Keratinocyte (primary cell): ENCODE measurements around the gene PSMB1. TPM values are rescaled to one million over a fixed set of nuclear protein-coding genes. Genes with fewer than 3 reads are reported as not detected.

Experiments
- DNase-seq: peaks from one replicate; pipeline ENCODE4 v3.0.0-alpha.2; 2011; ENCODE audit warnings: low read depth, missing footprints, low spot score
- FAIRE-seq: peaks from 2 replicates; lab custom pipeline; 2011; peaks lifted over from hg19 to GRCh38; lab: Jason Lieb, UNC
- H2AFZ ChIP-seq: 2 replicates; pipeline ENCODE4 v1.6.0; 2012; ENCODE audit warnings: low read length, control low read depth, inconsistent platforms; ENCODE audit not compliant: control insufficient read depth
- H3K27ac ChIP-seq: 2 replicates; pipeline ENCODE4 v1.5.1; 2011; ENCODE audit warnings: low read length; ENCODE audit not compliant: control insufficient read depth, insufficient read depth
- H3K27me3 ChIP-seq: 3 replicates; pipeline ENCODE4 v1.6.0; 2011; ENCODE audit warnings: low read length; ENCODE audit not compliant: control insufficient read depth, insufficient read depth; ENCODE audit errors: extremely low read depth
- H3K36me3 ChIP-seq, 2 experiments: 2 replicates in 1 of 2; 3 replicates in 1 of 2; pipeline ENCODE4 v1.5.1; 2011; ENCODE audit warnings: low read length in 2 of 2, mild to moderate bottlenecking in 1 of 2; ENCODE audit not compliant: control insufficient read depth in 2 of 2, insufficient read depth in 2 of 2; ENCODE audit errors: extremely low read depth in 1 of 2
- H3K4me1 ChIP-seq: 3 replicates; pipeline ENCODE4 v1.5.1; 2011; ENCODE audit warnings: low read length; ENCODE audit not compliant: control insufficient read depth, insufficient read depth; ENCODE audit errors: extremely low read depth
- H3K4me2 ChIP-seq: 3 replicates; pipeline ENCODE4 v1.6.0; 2011; ENCODE audit warnings: low read depth, low read length; ENCODE audit not compliant: control insufficient read depth, insufficient read depth; ENCODE audit errors: extremely low read depth
- H3K4me3 ChIP-seq, 3 experiments: fragments of 200-600 bp in 1 of 3; sonication (generic) in 1 of 3; 2 replicates in 2 of 3; 3 replicates in 1 of 3; pipeline ENCODE4 v1.5.1; 2011 to 2016; ENCODE audit warnings: low read length in 3 of 3, mild to moderate bottlenecking in 3 of 3, control low read depth in 2 of 3, inconsistent platforms in 1 of 3, low read depth in 1 of 3, mixed read lengths in 1 of 3, mixed run types in 1 of 3, moderate library complexity in 1 of 3; ENCODE audit not compliant: control insufficient read depth in 2 of 3, insufficient read depth in 2 of 3; ENCODE audit errors: extremely low read depth in 1 of 3
- H3K79me2 ChIP-seq: 2 replicates; pipeline ENCODE4 v1.6.0; 2012; ENCODE audit warnings: low read length; ENCODE audit not compliant: control insufficient read depth, insufficient read depth
- H3K9ac ChIP-seq: 3 replicates; pipeline ENCODE4 v1.6.0; 2011; ENCODE audit warnings: low read length; ENCODE audit not compliant: control insufficient read depth, insufficient read depth; ENCODE audit errors: extremely low read depth
- H3K9me1 ChIP-seq: 3 replicates; pipeline ENCODE4 v1.6.0; 2011; ENCODE audit warnings: low read length; ENCODE audit not compliant: control insufficient read depth, insufficient read depth; ENCODE audit errors: extremely low read depth
- H3K9me3 ChIP-seq: 2 replicates; pipeline ENCODE4 v1.5.1; 2012; ENCODE audit warnings: low read depth, low read length; ENCODE audit not compliant: control insufficient read depth
- H4K20me1 ChIP-seq: 3 replicates; pipeline ENCODE4 v1.6.0; 2011; ENCODE audit warnings: low read length; ENCODE audit not compliant: control insufficient read depth, insufficient read depth; ENCODE audit errors: extremely low read depth
- EZH2 ChIP-seq: IDR thresholded peaks from one replicate; pipeline ENCODE4 v1.6.1; 2012; ENCODE audit warnings: inconsistent platforms, mild to moderate bottlenecking, low read length, moderate library complexity
- dilution Hi-C: fragments of 300-500 bp; cut with MboI; formaldehyde crosslinking; loops from one replicate; pipeline ENCODE4 v1.7.0; 2020; ENCODE audit warnings: low sequenced_read_pairs; ENCODE audit not compliant: extremely low pct_ligation_motif_present
- polyA plus RNA-seq, 5 experiments: library from polyadenylated mRNA; depleted of rRNA in 3 of 5; stranded (reverse) in 3 of 5; stranded (forward) in 1 of 5; unstranded in 1 of 5; fragments of >200 nt; gene quantifications; 1 replicate in 1 of 5; 2 replicates in 3 of 5; 3 replicates in 1 of 5; pipeline versions ENCODE4 v1.2.1 to v1.2.3, GENCODE V29; 2011 to 2012; ENCODE audit warnings: missing spikeins in 2 of 5, low read depth in 1 of 5, low replicate concordance in 1 of 5
- TF ChIP-seq, protein P1 (sequence below), 3 experiments: IDR thresholded peaks in 1 of 3; conservative IDR thresholded peaks in 1 of 3; optimal IDR thresholded peaks in 1 of 3; 2 replicates in 2 of 3; 3 replicates in 1 of 3; pipeline versions ENCODE3 to v1.5.1; 2011; ENCODE audit warnings: low read length in 3 of 3, mild to moderate bottlenecking in 3 of 3, moderate library complexity in 2 of 3, control low read depth in 1 of 3, inconsistent platforms in 1 of 3; ENCODE audit not compliant: insufficient read depth in 2 of 3; ENCODE audit errors: extremely low read depth in 1 of 3

PSMB1 gene
- polyA plus RNA-seq, 1 donor (not counting 4 experiments of a cell fraction or from before 2014, with no cell fraction given): 430 TPM

GRCh38 chr6:170583756-170584180 is 30.7 kb upstream of the PSMB1 start:
- H3K36me3 ChIP-seq: peaks cover 12 to 16% of the 10 kb centered on the region in 2 experiments
- peak overlapping the region; percentile 66 for H3K27ac ChIP-seq
- TF ChIP-seq, protein P1, sequence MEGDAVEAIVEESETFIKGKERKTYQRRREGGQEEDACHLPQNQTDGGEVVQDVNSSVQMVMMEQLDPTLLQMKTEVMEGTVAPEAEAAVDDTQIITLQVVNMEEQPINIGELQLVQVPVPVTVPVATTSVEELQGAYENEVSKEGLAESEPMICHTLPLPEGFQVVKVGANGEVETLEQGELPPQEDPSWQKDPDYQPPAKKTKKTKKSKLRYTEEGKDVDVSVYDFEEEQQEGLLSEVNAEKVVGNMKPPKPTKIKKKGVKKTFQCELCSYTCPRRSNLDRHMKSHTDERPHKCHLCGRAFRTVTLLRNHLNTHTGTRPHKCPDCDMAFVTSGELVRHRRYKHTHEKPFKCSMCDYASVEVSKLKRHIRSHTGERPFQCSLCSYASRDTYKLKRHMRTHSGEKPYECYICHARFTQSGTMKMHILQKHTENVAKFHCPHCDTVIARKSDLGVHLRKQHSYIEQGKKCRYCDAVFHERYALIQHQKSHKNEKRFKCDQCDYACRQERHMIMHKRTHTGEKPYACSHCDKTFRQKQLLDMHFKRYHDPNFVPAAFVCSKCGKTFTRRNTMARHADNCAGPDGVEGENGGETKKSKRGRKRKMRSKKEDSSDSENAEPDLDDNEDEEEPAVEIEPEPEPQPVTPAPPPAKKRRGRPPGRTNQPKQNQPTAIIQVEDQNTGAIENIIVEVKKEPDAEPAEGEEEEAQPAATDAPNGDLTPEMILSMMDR (optimal IDR thresholded peaks at IDR 0.05 in 1 of 3, IDR thresholded peaks at IDR 0.05 in 1 of 3, conservative IDR thresholded peaks at IDR 0.05 in 1 of 3; ENCODE audit: extremely low read depth in 1 of 3, insufficient read depth in 2 of 3, low read length in 3 of 3): no peak
- no peak for TF ChIP-seq EZH2
- DNase-seq (no peak), FAIRE-seq (no peak)
- peaks cover 7% of the 10 kb centered on the region for H3K4me1 ChIP-seq
- peak overlapping the region; percentile 80 for H2AFZ ChIP-seq
- peak overlapping the region; percentile 88 for H3K9ac ChIP-seq
- H3K4me3 ChIP-seq: peak overlapping the region; percentile 88 to 98 (median 91)
- H3K79me2 ChIP-seq: peaks cover 30% of the 10 kb centered on the region
- dilution Hi-C loops: no loop called here
- no peaks in the 10 kb centered on the region for H3K27me3 ChIP-seq
- H3K9me1 ChIP-seq: no peaks in the 10 kb centered on the region
- no peaks in the 10 kb centered on the region for H4K20me1 ChIP-seq
- peak overlapping the region; percentile 75 for H3K4me2 ChIP-seq
- H3K9me3 ChIP-seq: no peaks in the 10 kb centered on the region

DNA sequence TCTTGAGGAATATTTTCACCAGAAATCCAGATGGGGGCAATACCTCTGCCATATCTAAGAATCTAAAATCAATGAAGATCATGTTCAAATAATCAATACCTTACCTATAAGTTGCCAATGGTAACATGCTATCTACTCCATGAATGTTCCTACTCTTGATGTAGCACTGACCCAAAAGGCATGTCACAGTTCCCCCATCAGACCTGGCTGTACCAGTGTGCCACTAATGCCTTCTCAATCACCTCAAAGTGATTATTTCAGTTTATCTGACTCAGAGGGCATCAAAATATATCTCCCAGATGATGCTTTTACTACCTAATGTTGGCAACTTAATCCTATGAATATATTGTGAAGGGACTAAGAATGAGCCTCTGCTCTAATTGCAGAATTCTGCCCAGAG is 25.8 kb upstream of the PSMB1 start:
- peaks cover 22% of the 10 kb centered on the region for H3K79me2 ChIP-seq
- no peaks in the 10 kb centered on the region for H3K27me3 ChIP-seq
- H4K20me1 ChIP-seq: no peaks in the 10 kb centered on the region
- FAIRE-seq (no peak), DNase-seq (no peak)
- no peak overlapping the region for H2AFZ ChIP-seq
- H3K36me3 ChIP-seq: peaks cover 16% of the 10 kb centered on the region in 2 experiments
- H3K9me3 ChIP-seq: no peaks in the 10 kb centered on the region
- H3K4me3 ChIP-seq: no peak overlapping the region
- H3K4me1 ChIP-seq: no peaks in the 10 kb centered on the region
- H3K27ac ChIP-seq: no peak overlapping the region
- H3K4me2 ChIP-seq: no peak overlapping the region
- H3K9me1 ChIP-seq: no peaks in the 10 kb centered on the region
- no peak overlapping the region for H3K9ac ChIP-seq
- dilution Hi-C loops: no loop called here
- no peak for TF ChIP-seq EZH2
- TF ChIP-seq, protein P1 (optimal IDR thresholded peaks at IDR 0.05 in 1 of 3, IDR thresholded peaks at IDR 0.05 in 1 of 3, conservative IDR thresholded peaks at IDR 0.05 in 1 of 3; ENCODE audit: extremely low read depth in 1 of 3, insufficient read depth in 2 of 3, low read length in 3 of 3): no peak
